Chondrocyte (in vitro differentiated cells): Measurements from ENCODE around the gene ACP7. TPM values are rescaled to one million over a fixed set of nuclear protein-coding genes. Genes with fewer than 3 reads are reported as not detected.

ENCODE experiments used
- DNase-seq: peaks from one replicate; pipeline ENCODE4 v3.0.0; 2021; ENCODE audit warnings: mixed read lengths, low spot score
- H3K27ac Mint-ChIP-seq: one replicate; pipeline ENCODE4 v1.8.0; 2021; ENCODE audit warnings: mild to moderate bottlenecking, moderate library complexity, mixed read lengths; ENCODE audit not compliant: unreplicated experiment
- H3K27me3 Mint-ChIP-seq: 2 replicates; pipeline ENCODE4 v1.8.0; 2021; ENCODE audit warnings: low read depth, mixed read lengths
- H3K36me3 Mint-ChIP-seq: 2 replicates; pipeline ENCODE4 v1.8.0; 2021; ENCODE audit warnings: low read depth, mixed read lengths
- H3K4me1 Mint-ChIP-seq: 2 replicates; pipeline ENCODE4 v1.8.0; 2021; ENCODE audit warnings: low read depth, mild to moderate bottlenecking, mixed read lengths
- H3K4me3 Mint-ChIP-seq: one replicate; pipeline ENCODE4 v1.8.0; 2021; ENCODE audit warnings: mild to moderate bottlenecking, moderate library complexity, mixed read lengths; ENCODE audit not compliant: unreplicated experiment
- H3K9me3 Mint-ChIP-seq: 2 replicates; pipeline ENCODE4 v1.8.0; 2021; ENCODE audit warnings: low read depth, mixed read lengths
- total RNA-seq: library from RNA; stranded (reverse); gene quantifications from 3 replicates; pipeline ENCODE4 v1.2.1, GENCODE V29; 2021
- TF ChIP-seq, protein P1 (sequence below): fragments of 200-600 bp; sonication (generic); IDR thresholded peaks from 2 replicates; pipeline ENCODE4 v1.5.0; 2021; ENCODE audit warnings: antibody characterized with exemption, mild to moderate bottlenecking, moderate library complexity

ACP7 gene
- total RNA-seq, 1 donor from 2014 or later = not detected

DNA sequence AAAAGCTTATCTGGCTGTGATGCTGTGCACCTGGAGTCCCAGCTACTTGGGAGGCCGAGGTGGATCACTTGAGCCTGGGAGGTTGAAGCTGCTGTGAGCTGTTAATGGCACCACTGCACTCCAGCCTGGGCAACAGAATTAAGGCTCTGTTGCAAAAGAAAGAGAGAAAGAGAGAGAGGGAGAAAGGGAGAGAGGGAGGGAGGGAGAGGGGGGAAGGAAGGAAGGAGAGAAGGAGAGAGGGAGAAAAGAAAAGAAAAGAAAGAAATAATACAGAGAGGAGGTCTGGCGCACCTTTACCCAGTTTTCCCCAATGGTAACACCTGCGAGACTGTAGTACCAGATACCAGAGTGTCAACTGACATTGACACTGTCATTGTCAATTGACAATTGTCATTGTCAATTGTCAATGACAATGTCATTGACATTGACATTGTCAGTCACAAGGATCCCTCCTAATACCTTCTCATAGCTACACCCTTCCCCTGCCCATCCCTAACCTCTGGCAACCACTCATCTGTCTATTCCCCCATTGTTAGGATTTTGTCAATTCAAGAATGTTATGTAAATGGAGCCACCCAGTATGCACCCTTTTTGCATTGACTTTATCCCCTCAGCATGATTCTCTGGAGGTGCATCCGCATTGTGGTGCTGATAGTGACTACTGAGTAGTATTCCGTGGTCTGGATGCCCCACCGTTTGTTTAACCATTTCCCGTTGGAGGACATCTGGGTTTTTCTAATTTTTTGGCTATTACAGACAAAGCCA is 62.7 kb downstream of the ACP7 start:
- no peaks in the 10 kb centered on the region for H3K36me3 Mint-ChIP-seq
- H3K27ac Mint-ChIP-seq = no peak overlapping the region
- no peak for DNase-seq
- H3K9me3 Mint-ChIP-seq = peaks cover 3% of the 10 kb centered on the region
- TF ChIP-seq, protein P1, sequence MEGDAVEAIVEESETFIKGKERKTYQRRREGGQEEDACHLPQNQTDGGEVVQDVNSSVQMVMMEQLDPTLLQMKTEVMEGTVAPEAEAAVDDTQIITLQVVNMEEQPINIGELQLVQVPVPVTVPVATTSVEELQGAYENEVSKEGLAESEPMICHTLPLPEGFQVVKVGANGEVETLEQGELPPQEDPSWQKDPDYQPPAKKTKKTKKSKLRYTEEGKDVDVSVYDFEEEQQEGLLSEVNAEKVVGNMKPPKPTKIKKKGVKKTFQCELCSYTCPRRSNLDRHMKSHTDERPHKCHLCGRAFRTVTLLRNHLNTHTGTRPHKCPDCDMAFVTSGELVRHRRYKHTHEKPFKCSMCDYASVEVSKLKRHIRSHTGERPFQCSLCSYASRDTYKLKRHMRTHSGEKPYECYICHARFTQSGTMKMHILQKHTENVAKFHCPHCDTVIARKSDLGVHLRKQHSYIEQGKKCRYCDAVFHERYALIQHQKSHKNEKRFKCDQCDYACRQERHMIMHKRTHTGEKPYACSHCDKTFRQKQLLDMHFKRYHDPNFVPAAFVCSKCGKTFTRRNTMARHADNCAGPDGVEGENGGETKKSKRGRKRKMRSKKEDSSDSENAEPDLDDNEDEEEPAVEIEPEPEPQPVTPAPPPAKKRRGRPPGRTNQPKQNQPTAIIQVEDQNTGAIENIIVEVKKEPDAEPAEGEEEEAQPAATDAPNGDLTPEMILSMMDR = no peak
- no peaks in the 10 kb centered on the region for H3K27me3 Mint-ChIP-seq
- H3K4me1 Mint-ChIP-seq = peaks cover 8% of the 10 kb centered on the region
- H3K4me3 Mint-ChIP-seq = no peak overlapping the region

DNA sequence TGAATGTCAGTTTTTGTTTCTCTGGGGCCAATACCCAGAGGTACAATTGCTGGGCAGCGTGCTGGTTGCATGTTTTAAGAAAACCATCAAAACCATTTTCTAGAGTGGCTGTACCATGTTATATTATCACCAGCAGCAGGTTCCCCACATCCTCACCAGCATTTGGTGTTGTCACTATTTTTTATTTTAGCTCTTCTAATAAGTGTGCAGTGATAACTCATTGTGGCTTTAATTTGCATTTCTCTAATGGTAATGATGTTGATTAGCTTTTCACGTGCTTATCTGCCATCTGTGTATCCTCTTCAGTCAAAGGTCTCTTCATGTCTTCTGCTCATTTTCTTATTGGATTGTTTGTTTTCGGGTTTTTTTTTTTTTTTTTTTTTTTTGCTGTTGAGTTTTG is 63.3 kb downstream of the ACP7 start:
- peaks cover 3% of the 10 kb centered on the region for H3K9me3 Mint-ChIP-seq
- H3K27ac Mint-ChIP-seq = no peak overlapping the region
- no peak for DNase-seq
- TF ChIP-seq, protein P1 = no peak
- H3K4me3 Mint-ChIP-seq = no peak overlapping the region
- H3K4me1 Mint-ChIP-seq = peaks cover 8% of the 10 kb centered on the region
- no peaks in the 10 kb centered on the region for H3K27me3 Mint-ChIP-seq
- no peaks in the 10 kb centered on the region for H3K36me3 Mint-ChIP-seq

- TF ChIP-seq, protein P1 = no peak
- Mint-ChIP-seq H3K36me3 (no peaks in the 10 kb centered on the region), H3K27me3 (no peaks in the 10 kb centered on the region), H3K4me1 (peaks cover 8% of the 10 kb centered on the region), H3K9me3 (peaks cover 3% of the 10 kb centered on the region), H3K4me3 (no peak overlapping the region), H3K27ac (no peak overlapping the region)
- no peak for DNase-seq
Observed at GRCh38 chr19:39148939-39149529, 64.9 kb downstream of the ACP7 start.

DNA sequence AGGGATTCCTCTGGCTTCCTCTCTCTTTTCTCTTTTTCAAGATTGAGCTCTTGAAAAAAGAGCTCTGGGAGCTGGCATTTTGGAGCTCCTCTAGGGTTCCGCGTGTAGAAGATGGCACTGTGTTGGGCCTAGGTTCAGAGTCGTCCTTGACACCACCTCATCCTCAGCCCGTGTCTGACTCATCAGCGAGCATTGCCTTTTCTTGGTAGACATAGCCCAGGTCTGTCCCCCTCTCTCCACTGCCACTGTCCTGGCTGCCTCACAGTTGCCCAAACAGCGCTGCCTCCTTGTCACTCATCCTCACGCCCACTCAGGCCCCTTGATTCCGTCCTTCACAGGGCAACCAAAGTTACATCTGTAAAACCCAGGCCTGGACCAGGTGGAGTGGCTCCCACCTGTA is 66.1 kb downstream of the ACP7 start:
- DNase-seq = no peak
- H3K36me3 Mint-ChIP-seq = no peaks in the 10 kb centered on the region
- no peak overlapping the region for H3K27ac Mint-ChIP-seq
- peaks cover 3% of the 10 kb centered on the region for H3K9me3 Mint-ChIP-seq
- no peaks in the 10 kb centered on the region for H3K27me3 Mint-ChIP-seq
- H3K4me1 Mint-ChIP-seq = no peaks in the 10 kb centered on the region
- TF ChIP-seq, protein P1 = no peak
- H3K4me3 Mint-ChIP-seq = no peak overlapping the region

GRCh38 chr19:39150807-39151600 is 66.8 kb downstream of the ACP7 start:
- Mint-ChIP-seq H3K27ac (no peak overlapping the region), H3K9me3 (peaks cover 3% of the 10 kb centered on the region), H3K4me3 (no peak overlapping the region), H3K27me3 (no peaks in the 10 kb centered on the region), H3K4me1 (no peaks in the 10 kb centered on the region), H3K36me3 (no peaks in the 10 kb centered on the region)
- TF ChIP-seq, protein P1 = no peak
- no peak for DNase-seq
